ENCODE measurements around the gene ACAT2.
"Not testable (repeated sequence)": the region's sequence is repeated elsewhere in the genome, so short reads cannot be mapped to it uniquely, and the experiment has no call there.

ACAT2 gene

GRCh38 chr6:159761873-159762680 is at the start of gene ACAT2:
TSS of gene ACAT2 (plus strand) at chr6:159762045. CDS start at chr6:159762088, 43 bp downstream.
- Mint-ChIP-seq H3K4me3 (peak within 1 kb of the TSS; percentile 84), H3K4me1 (peaks cover 34% of the 10 kb centered on the region), H3K27ac (ENCODE audit: low read depth) (peak within 1 kb of the TSS; percentile 96), H3K9me3 (no peaks in the 10 kb centered on the region), H3K27me3 (no peaks in the 10 kb centered on the region), H3K36me3 (ENCODE audit: insufficient read depth) (peaks cover 35% of the 10 kb centered on the region)
- peak; percentile 93 for ATAC-seq (replicated peaks; ENCODE audit: extremely low read depth, poor library complexity, severe bottlenecking)
- peak; percentile 80 to 84 for DNase-seq (ENCODE audit: low spot score in 2 of 2)

- not testable (repeated sequence) for H3K36me3 Mint-ChIP-seq (ENCODE audit: insufficient read depth); H3K9me3 Mint-ChIP-seq; H3K27ac Mint-ChIP-seq (ENCODE audit: low read depth); H3K4me3 Mint-ChIP-seq; H3K4me1 Mint-ChIP-seq; H3K27me3 Mint-ChIP-seq; ATAC-seq (replicated peaks; ENCODE audit: extremely low read depth, poor library complexity, severe bottlenecking); DNase-seq (ENCODE audit: low spot score in 2 of 2)
Observed at GRCh38 chr6:159712389-159712788, 49.5 kb upstream of the ACAT2 start.

DNA sequence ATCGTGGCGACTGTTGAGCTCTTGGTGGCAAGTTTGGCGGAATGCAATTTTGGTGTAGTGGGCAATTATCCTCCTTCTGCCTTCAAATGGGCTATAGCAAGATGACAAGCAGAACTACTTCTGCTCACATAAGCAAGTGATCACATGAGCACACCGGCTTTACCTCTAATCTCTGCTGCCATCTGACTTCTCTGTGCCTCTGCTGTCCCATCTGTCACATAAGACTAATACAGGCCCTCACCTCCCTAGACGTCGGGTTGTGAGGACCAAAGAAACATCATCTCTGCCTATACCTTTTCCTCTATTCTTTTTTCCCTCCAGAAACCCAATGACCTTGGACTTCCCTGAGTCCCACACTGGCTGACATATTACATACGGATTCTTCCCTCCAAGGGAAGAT is 47.9 kb upstream of the ACAT2 start:
- Mint-ChIP-seq H3K27ac (ENCODE audit: low read depth) (no peak overlapping the region), H3K9me3 (no peaks in the 10 kb centered on the region), H3K36me3 (ENCODE audit: insufficient read depth) (peaks cover 1% of the 10 kb centered on the region), H3K4me3 (no peak overlapping the region), H3K4me1 (peaks cover 4% of the 10 kb centered on the region), H3K27me3 (no peaks in the 10 kb centered on the region)
- DNase-seq (ENCODE audit: low spot score in 2 of 2) (no peak), ATAC-seq (replicated peaks; ENCODE audit: extremely low read depth, poor library complexity, severe bottlenecking) (no peak)

DNA sequence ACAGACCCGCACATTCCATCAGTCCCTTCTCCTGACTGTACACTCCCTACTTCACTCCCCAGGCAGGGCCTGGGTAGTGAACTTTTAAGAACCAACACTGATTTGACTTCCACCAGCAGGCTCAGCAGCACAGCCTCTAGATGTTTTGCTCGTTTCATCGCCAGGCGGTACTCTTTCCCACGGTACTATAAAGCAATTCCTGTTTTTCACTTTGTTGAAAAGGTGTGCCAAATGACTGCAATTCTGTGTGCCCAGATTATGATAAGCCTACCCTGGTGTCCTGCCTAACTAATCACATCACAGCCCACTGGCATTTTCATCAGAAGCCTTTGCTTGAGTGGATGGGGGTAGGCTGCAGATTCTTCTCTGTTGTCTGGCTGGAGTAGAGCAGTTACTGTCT is 47.4 kb upstream of the ACAT2 start:
- H3K27me3 Mint-ChIP-seq = no peaks in the 10 kb centered on the region
- no peak overlapping the region for H3K27ac Mint-ChIP-seq (ENCODE audit: low read depth)
- peaks cover 4% of the 10 kb centered on the region for H3K4me1 Mint-ChIP-seq
- no peaks in the 10 kb centered on the region for H3K9me3 Mint-ChIP-seq
- H3K4me3 Mint-ChIP-seq = no peak overlapping the region
- ATAC-seq (replicated peaks; ENCODE audit: extremely low read depth, poor library complexity, severe bottlenecking) (no peak), DNase-seq (ENCODE audit: low spot score in 2 of 2) (no peak)
- H3K36me3 Mint-ChIP-seq (ENCODE audit: insufficient read depth) = peaks cover 1% of the 10 kb centered on the region

DNA sequence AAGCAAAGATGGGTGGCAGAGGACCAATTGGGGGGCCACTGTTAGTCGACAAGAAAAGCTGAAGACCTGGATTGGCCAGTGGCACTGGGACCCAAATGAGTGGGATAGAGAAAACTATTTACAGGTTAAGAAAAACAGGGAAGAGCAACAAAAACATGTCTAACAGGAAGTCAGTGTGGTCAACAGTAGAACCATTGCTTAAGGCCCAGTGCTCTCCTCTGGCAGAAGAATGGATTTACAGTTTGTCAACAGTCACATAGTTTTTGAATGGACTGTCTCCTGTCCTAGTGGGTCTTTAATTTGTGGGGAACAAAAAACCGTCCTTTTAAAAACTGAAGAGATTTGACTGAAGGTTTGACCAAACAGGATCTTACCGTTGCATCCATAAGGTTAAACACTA is 46.7 kb upstream of the ACAT2 start:
- no peak for DNase-seq (ENCODE audit: low spot score in 2 of 2)
- Mint-ChIP-seq H3K9me3 (no peaks in the 10 kb centered on the region), H3K27me3 (no peaks in the 10 kb centered on the region), H3K4me1 (peaks cover 4% of the 10 kb centered on the region), H3K27ac (ENCODE audit: low read depth) (no peak overlapping the region), H3K4me3 (no peak overlapping the region), H3K36me3 (ENCODE audit: insufficient read depth) (peaks cover 1% of the 10 kb centered on the region)
- no peak for ATAC-seq (replicated peaks; ENCODE audit: extremely low read depth, poor library complexity, severe bottlenecking)

- no peak for DNase-seq (ENCODE audit: low spot score in 2 of 2)
- no peak for ATAC-seq (replicated peaks; ENCODE audit: extremely low read depth, poor library complexity, severe bottlenecking)
- Mint-ChIP-seq H3K27ac (ENCODE audit: low read depth) (no peak overlapping the region), H3K36me3 (ENCODE audit: insufficient read depth) (peaks cover 1% of the 10 kb centered on the region), H3K9me3 (no peaks in the 10 kb centered on the region), H3K4me1 (peaks cover 4% of the 10 kb centered on the region), H3K27me3 (no peaks in the 10 kb centered on the region), H3K4me3 (no peak overlapping the region)
Observed at GRCh38 chr6:159715605-159716004, 46.2 kb upstream of the ACAT2 start.

- no peaks in the 10 kb centered on the region for H3K27me3 Mint-ChIP-seq
- no peak overlapping the region for H3K4me3 Mint-ChIP-seq
- peaks cover 1% of the 10 kb centered on the region for H3K36me3 Mint-ChIP-seq (ENCODE audit: insufficient read depth)
- H3K9me3 Mint-ChIP-seq = no peaks in the 10 kb centered on the region
- ATAC-seq (replicated peaks; ENCODE audit: extremely low read depth, poor library complexity, severe bottlenecking) (no peak), DNase-seq (ENCODE audit: low spot score in 2 of 2) (no peak)
- peaks cover 4% of the 10 kb centered on the region for H3K4me1 Mint-ChIP-seq
- H3K27ac Mint-ChIP-seq (ENCODE audit: low read depth) = no peak overlapping the region
Observed at GRCh38 chr6:159716247-159717096, 45.4 kb upstream of the ACAT2 start.

DNA sequence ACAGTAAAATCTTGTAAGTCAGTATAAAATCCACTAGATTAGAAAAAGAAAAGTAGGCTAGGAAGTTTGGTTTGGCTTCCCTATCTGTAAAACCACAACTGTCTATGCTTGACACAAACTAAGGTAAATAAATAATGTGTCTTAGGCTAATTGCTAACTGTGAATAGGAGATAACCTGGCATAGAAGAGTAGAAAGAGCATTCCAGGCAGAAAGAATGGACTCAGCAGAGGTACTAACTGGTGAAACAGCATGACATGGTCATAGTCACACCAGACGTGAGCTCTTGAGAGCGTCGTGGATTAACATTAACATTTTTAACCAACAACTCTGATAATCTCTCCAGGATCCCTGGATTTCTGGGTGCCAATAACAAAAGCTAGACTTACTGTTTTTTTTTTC is 43.2 kb upstream of the ACAT2 start:
- Mint-ChIP-seq H3K36me3 (ENCODE audit: insufficient read depth) (peaks cover 5% of the 10 kb centered on the region), H3K4me1 (peaks cover 14% of the 10 kb centered on the region), H3K27ac (ENCODE audit: low read depth) (no peak overlapping the region), H3K27me3 (no peaks in the 10 kb centered on the region), H3K9me3 (peaks cover 5% of the 10 kb centered on the region), H3K4me3 (no peak overlapping the region)
- ATAC-seq (replicated peaks; ENCODE audit: extremely low read depth, poor library complexity, severe bottlenecking) = no peak
- no peak for DNase-seq (ENCODE audit: low spot score in 2 of 2)

GRCh38 chr6:159719287-159719686 is 42.6 kb upstream of the ACAT2 start:
- ATAC-seq (replicated peaks; ENCODE audit: extremely low read depth, poor library complexity, severe bottlenecking) = no peak
- Mint-ChIP-seq H3K9me3 (peaks cover 5% of the 10 kb centered on the region), H3K36me3 (ENCODE audit: insufficient read depth) (peaks cover 5% of the 10 kb centered on the region), H3K4me1 (peaks cover 14% of the 10 kb centered on the region), H3K4me3 (no peak overlapping the region), H3K27ac (ENCODE audit: low read depth) (no peak overlapping the region), H3K27me3 (no peaks in the 10 kb centered on the region)
- no peak for DNase-seq (ENCODE audit: low spot score in 2 of 2)

- peaks cover 5% of the 10 kb centered on the region for H3K36me3 Mint-ChIP-seq (ENCODE audit: insufficient read depth)
- H3K9me3 Mint-ChIP-seq = peaks cover 5% of the 10 kb centered on the region
Observed at GRCh38 chr6:159720708-159721107, 41.1 kb upstream of the ACAT2 start.

GRCh38 chr6:159721981-159722380 is 39.9 kb upstream of the ACAT2 start:
- H3K4me3 Mint-ChIP-seq; H3K27ac Mint-ChIP-seq (ENCODE audit: low read depth); H3K27me3 Mint-ChIP-seq; H3K9me3 Mint-ChIP-seq; ATAC-seq (replicated peaks; ENCODE audit: extremely low read depth, poor library complexity, severe bottlenecking); DNase-seq (ENCODE audit: low spot score in 2 of 2): not testable (repeated sequence)
- Mint-ChIP-seq H3K4me1 (peaks cover 21% of the 10 kb centered on the region), H3K36me3 (ENCODE audit: insufficient read depth) (peaks cover 16% of the 10 kb centered on the region)

More at GRCh38 chr6:159720708-159721107, 41.1 kb upstream of the ACAT2 start:
- Mint-ChIP-seq H3K27me3 (no peaks in the 10 kb centered on the region), H3K4me3 (no peak overlapping the region), H3K4me1 (peaks cover 10% of the 10 kb centered on the region), H3K27ac (ENCODE audit: low read depth) (no peak overlapping the region)
- DNase-seq (ENCODE audit: low spot score in 2 of 2) (peak in 1 of 2 donors; percentile 29), ATAC-seq (replicated peaks; ENCODE audit: extremely low read depth, poor library complexity, severe bottlenecking) (peak; percentile 52)

- no peaks in the 10 kb centered on the region for H3K27me3 Mint-ChIP-seq
- no peak overlapping the region for H3K27ac Mint-ChIP-seq (ENCODE audit: low read depth)
- DNase-seq (ENCODE audit: low spot score in 2 of 2) (no peak), ATAC-seq (replicated peaks; ENCODE audit: extremely low read depth, poor library complexity, severe bottlenecking) (no peak)
- H3K36me3 Mint-ChIP-seq (ENCODE audit: insufficient read depth) = peaks cover 19% of the 10 kb centered on the region
- H3K4me1 Mint-ChIP-seq = peaks cover 21% of the 10 kb centered on the region
- peaks cover 5% of the 10 kb centered on the region for H3K9me3 Mint-ChIP-seq
- no peak overlapping the region for H3K4me3 Mint-ChIP-seq
Observed at GRCh38 chr6:159722655-159723054, 39.2 kb upstream of the ACAT2 start.

GRCh38 chr6:159723259-159723658 is 38.6 kb upstream of the ACAT2 start:
- DNase-seq (ENCODE audit: low spot score in 2 of 2) (no peak), ATAC-seq (replicated peaks; ENCODE audit: extremely low read depth, poor library complexity, severe bottlenecking) (no peak)
- Mint-ChIP-seq H3K4me3 (no peak overlapping the region), H3K9me3 (peaks cover 5% of the 10 kb centered on the region), H3K27ac (ENCODE audit: low read depth) (no peak overlapping the region), H3K4me1 (peaks cover 21% of the 10 kb centered on the region), H3K27me3 (no peaks in the 10 kb centered on the region), H3K36me3 (ENCODE audit: insufficient read depth) (peaks cover 24% of the 10 kb centered on the region)
